Mesothelial cell of epicardium (in vitro differentiated cells): ENCODE data around the gene CUX1. TPM values are rescaled to one million over a fixed set of nuclear protein-coding genes. Genes with fewer than 3 reads are reported as not detected.

Experiments used
- DNase-seq, 2 experiments: peaks; one replicate each; pipeline ENCODE4 v3.0.0; 2021; ENCODE audit warnings: low spot score in 2 of 2; ENCODE audit not compliant: unreplicated experiment in 2 of 2
- H3K27ac Mint-ChIP-seq: 2 replicates; pipeline ENCODE4 v1.8.0; 2021; ENCODE audit warnings: mixed read lengths
- H3K27me3 Mint-ChIP-seq: 2 replicates; pipeline ENCODE4 v1.8.0; 2021; ENCODE audit warnings: low read depth, mixed read lengths
- H3K36me3 Mint-ChIP-seq: 2 replicates; pipeline ENCODE4 v1.8.0; 2021; ENCODE audit warnings: mixed read lengths
- H3K4me1 Mint-ChIP-seq: 2 replicates; pipeline ENCODE4 v1.8.0; 2021; ENCODE audit warnings: mixed read lengths
- H3K4me3 Mint-ChIP-seq: 2 replicates; pipeline ENCODE4 v1.8.0; 2021; ENCODE audit warnings: mild to moderate bottlenecking, moderate library complexity, mixed read lengths
- H3K9me3 Mint-ChIP-seq: 2 replicates; pipeline ENCODE4 v1.8.0; 2021; ENCODE audit warnings: mixed read lengths
- CTCF ChIP-seq: fragments of 200-600 bp; sonication (generic); IDR thresholded peaks from one replicate; pipeline ENCODE4 v1.5.0; 2021; ENCODE audit warnings: antibody characterized with exemption; ENCODE audit not compliant: unreplicated experiment
- total RNA-seq: library from RNA; stranded (reverse); gene quantifications from 3 replicates; pipeline ENCODE4 v1.2.1, GENCODE V29; 2021

The CUX1 gene
- total RNA-seq, 1 donor from 2014 or later = 158 TPM

GRCh38 chr7:102169651-102170392 lies 352.4 kb downstream of the CUX1 start:
- Mint-ChIP-seq H3K27ac (peak overlapping the region; percentile 6), H3K4me3 (no peak overlapping the region), H3K27me3 (no peaks in the 10 kb centered on the region), H3K9me3 (no peaks in the 10 kb centered on the region), H3K36me3 (peaks cover 29% of the 10 kb centered on the region), H3K4me1 (no peaks in the 10 kb centered on the region)
- no peak for TF ChIP-seq CTCF
- no peak for DNase-seq

DNA sequence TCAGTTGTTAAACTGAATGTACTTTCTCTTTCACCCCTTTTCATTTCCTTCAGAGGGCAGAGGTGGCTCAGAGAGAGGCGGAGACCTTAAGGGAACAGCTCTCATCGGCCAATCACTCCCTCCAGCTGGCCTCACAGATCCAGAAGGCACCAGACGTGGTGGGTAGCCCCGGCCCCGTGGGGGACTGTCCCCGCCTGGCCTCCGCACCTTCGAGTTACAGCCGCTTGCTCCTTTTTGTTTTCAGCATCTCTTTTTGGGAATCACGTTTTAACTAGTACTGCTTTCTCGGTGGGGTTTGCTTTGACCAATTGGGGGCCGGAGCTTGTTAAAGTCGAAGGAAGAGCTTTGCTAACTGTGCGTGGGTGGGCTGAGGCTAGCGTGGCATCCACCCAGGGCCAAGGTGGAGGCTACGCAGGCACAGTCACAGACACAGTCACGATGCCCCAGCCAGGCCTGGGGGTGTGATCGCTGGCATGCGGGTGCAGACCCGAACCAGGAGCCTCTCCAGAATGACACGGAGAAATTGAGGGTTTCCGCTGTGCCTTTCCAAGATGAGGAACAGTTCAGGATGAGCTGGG lies 353.1 kb downstream of the CUX1 start:
- Mint-ChIP-seq H3K4me3 (no peak overlapping the region), H3K4me1 (no peaks in the 10 kb centered on the region), H3K9me3 (no peaks in the 10 kb centered on the region), H3K27me3 (no peaks in the 10 kb centered on the region), H3K27ac (no peak overlapping the region), H3K36me3 (peaks cover 33% of the 10 kb centered on the region)
- TF ChIP-seq CTCF = no peak
- no peak for DNase-seq

DNA sequence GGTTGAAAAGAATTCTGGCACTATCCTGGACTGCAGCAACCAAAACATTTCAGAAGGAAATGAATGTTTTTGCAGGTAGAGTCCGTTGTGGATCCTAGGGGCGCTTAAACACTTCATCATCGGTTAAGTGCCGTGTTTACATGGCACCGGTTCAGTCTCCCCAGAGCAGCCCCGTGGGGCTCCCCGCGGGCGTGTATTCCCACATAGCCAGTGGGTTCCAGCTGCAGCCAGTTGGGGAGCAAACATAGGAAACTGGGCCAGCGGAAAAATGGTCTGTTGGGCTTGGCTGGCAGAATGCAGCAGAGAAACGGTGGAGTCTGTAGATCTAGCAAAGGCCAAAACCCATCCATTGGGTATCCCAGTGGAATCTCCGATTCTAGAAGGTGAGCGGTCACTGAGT lies 356.2 kb downstream of the CUX1 start:
- no peak for TF ChIP-seq CTCF
- Mint-ChIP-seq H3K9me3 (no peaks in the 10 kb centered on the region), H3K27me3 (no peaks in the 10 kb centered on the region), H3K4me3 (no peak overlapping the region), H3K4me1 (no peaks in the 10 kb centered on the region), H3K27ac (no peak overlapping the region), H3K36me3 (peaks cover 35% of the 10 kb centered on the region)
- no peak for DNase-seq

DNA sequence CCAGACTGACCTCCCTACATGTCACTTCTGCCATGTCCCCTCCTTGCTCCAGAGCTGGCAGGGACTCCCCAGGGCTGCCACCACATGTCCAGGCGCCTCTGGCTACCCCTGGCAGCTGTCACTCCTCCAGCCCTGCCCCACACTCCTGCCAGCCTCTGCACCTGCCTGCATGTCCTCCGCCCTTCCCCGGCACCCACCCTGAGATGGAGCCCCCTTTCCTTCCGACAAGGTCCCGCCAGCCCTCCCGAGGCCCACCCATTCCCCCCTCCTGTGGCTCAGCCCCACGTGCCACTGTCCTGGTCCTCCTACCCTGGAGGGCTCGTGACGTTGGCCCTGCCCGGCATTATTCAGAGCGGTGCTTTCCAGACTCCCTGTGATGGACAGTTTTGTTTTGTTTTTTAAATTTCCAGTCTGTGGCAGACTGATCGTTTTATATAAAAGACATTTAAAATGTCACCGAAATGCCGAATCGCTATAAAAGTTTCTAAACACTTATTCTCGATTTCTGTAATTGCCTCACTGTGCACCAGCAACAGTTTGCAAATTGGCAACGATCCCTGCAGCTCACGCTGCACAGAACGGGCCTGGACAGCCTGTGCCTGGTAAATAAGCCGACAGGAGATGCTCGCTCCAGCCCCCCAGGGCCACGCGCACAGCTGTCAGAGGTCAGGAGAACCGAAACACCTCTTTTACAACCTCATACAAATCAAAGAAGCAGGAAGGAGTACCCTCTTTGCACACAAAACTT lies 358.2 kb downstream of the CUX1 start:
- Mint-ChIP-seq H3K27me3 (no peaks in the 10 kb centered on the region), H3K36me3 (peaks cover 38% of the 10 kb centered on the region), H3K4me3 (no peak overlapping the region), H3K27ac (peak overlapping the region; percentile 53), H3K4me1 (no peaks in the 10 kb centered on the region), H3K9me3 (no peaks in the 10 kb centered on the region)
- DNase-seq = no peak
- TF ChIP-seq CTCF = no peak

DNA sequence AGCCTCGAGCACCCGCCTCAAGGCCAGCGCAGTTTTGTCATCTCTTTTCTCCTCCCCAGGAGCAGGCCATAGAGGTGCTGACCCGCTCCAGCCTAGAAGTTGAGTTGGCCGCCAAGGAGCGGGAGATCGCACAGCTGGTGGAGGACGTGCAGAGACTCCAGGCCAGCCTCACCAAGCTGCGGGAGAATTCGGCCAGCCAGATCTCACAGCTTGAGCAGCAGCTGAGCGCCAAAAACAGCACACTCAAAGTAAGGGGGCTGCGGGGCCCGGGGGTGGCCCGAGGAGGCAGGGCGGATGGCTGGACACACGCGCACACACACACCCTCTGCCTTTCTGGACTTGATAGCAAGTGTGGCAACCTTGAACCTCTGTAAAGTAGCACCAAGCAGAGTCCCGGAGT lies 361.0 kb downstream of the CUX1 start:
- no peak overlapping the region for H3K27ac Mint-ChIP-seq
- peaks cover 44% of the 10 kb centered on the region for H3K36me3 Mint-ChIP-seq
- DNase-seq = no peak
- H3K27me3 Mint-ChIP-seq = no peaks in the 10 kb centered on the region
- no peaks in the 10 kb centered on the region for H3K9me3 Mint-ChIP-seq
- TF ChIP-seq CTCF = no peak
- no peaks in the 10 kb centered on the region for H3K4me1 Mint-ChIP-seq
- no peak overlapping the region for H3K4me3 Mint-ChIP-seq
